BJ (cell line): ENCODE results near the gene FGFR1OP2. TPM values are rescaled to one million over a fixed set of nuclear protein-coding genes. Genes with fewer than 3 reads are reported as not detected.

Experiments used
- CTCF ChIA-PET: fragments of 350-600 bp; formaldehyde crosslinking; extraction: SDS; loops from one replicate; lab custom pipeline; 2021; ENCODE audit warnings: antibody characterized with exemption, inconsistent platforms; lab: Yijun Ruan, JAX
- POLR2A ChIA-PET: fragments of 300-600 bp; sonication (Branson Sonifier 250); formaldehyde crosslinking; extraction: SDS; loops from one replicate; lab custom pipeline; 2021; ENCODE audit warnings: antibody characterized with exemption; lab: Charles Lee
- DNase-seq: peaks from one replicate; pipeline ENCODE4 v3.0.0-alpha.2; 2011; ENCODE audit warnings: low read depth
- H3K27me3 ChIP-seq: 2 replicates; pipeline ENCODE4 v1.6.0; 2011; ENCODE audit warnings: low read length; ENCODE audit not compliant: control insufficient read depth, insufficient read depth
- H3K36me3 ChIP-seq: 2 replicates; pipeline ENCODE4 v1.5.1; 2011; ENCODE audit warnings: low read length; ENCODE audit not compliant: control insufficient read depth, insufficient read depth
- H3K4me3 ChIP-seq: 2 replicates; pipeline ENCODE4 v1.5.1; 2011; ENCODE audit warnings: low read depth, mild to moderate bottlenecking, control low read depth, low read length
- CTCF ChIP-seq: IDR thresholded peaks from 2 replicates; pipeline ENCODE4 v1.5.1; 2011; ENCODE audit warnings: low read depth, mild to moderate bottlenecking, control low read depth, inconsistent platforms, low read length, moderate library complexity; ENCODE audit not compliant: insufficient read depth
- polyA plus RNA-seq: library from polyadenylated mRNA; depleted of rRNA; stranded (reverse); fragments of >200 nt; gene quantifications from 2 replicates; pipeline ENCODE4 v1.2.3, GENCODE V29; 2011

Gene FGFR1OP2
- polyA plus RNA-seq, 1 experiment = 16.1 TPM

- ChIA-PET CTCF (interaction anchor here (2.3 kb wide), 1 partner anchor 21 kb away, joined by 8 read pairs; no protein-coding TSS in a partner anchor), POLR2A (no interaction called here)
- Histone ChIP-seq H3K36me3 (peaks cover 2% of the 10 kb centered on the region; the same call in 1 of the 2 replicates), H3K4me3 (no peak overlapping the region), H3K27me3 (no peaks in the 10 kb centered on the region)
- no peak for DNase-seq
- no peak for TF ChIP-seq CTCF
Measured at GRCh38 chr12:26906024-26906423, 32.2 kb upstream of the FGFR1OP2 start.

GRCh38 chr12:26906704-26907103 lies 31.6 kb upstream of the FGFR1OP2 start:
- H3K27me3 ChIP-seq = no peaks in the 10 kb centered on the region
- no peak for DNase-seq
- ChIA-PET CTCF (no interaction called here), POLR2A (no interaction called here)
- H3K36me3 ChIP-seq = peaks cover 2% of the 10 kb centered on the region; the same call in 1 of the 2 replicates
- no peak for TF ChIP-seq CTCF
- no peak overlapping the region for H3K4me3 ChIP-seq

GRCh38 chr12:26918321-26919215 lies 19.7 kb upstream of the FGFR1OP2 start:
- ChIA-PET POLR2A (no interaction called here), CTCF (interaction anchor here (1.3 to 1.7 kb wide), 6 partner anchors 10 to 95 kb away, joined by 3 to 5 read pairs (median 4); partner anchors contain the start of gene TM7SF3)
- TF ChIP-seq CTCF = peak; percentile 42
- DNase-seq = peak; percentile 14
- Histone ChIP-seq H3K27me3 (no peaks in the 10 kb centered on the region), H3K4me3 (no peak overlapping the region), H3K36me3 (peaks cover 1% of the 10 kb centered on the region; the same call in 1 of the 2 replicates)

GRCh38 chr12:26919216-26919555 lies 19.1 kb upstream of the FGFR1OP2 start:
- CTCF ChIA-PET = interaction anchor here (1.3 to 1.7 kb wide), 6 partner anchors 9 to 95 kb away, joined by 3 to 5 read pairs (median 4); partner anchors contain the start of gene TM7SF3
- DNase-seq = no peak
- Histone ChIP-seq H3K4me3 (no peak overlapping the region), H3K27me3 (no peaks in the 10 kb centered on the region), H3K36me3 (peaks cover 1% of the 10 kb centered on the region; the same call in 1 of the 2 replicates)
- no peak for TF ChIP-seq CTCF
- POLR2A ChIA-PET = no interaction called here

GRCh38 chr12:26921886-26922285 lies 16.4 kb upstream of the FGFR1OP2 start:
- DNase-seq = no peak
- TF ChIP-seq CTCF = no peak
- H3K27me3 ChIP-seq = no peaks in the 10 kb centered on the region
- H3K36me3 ChIP-seq = peaks cover 3% of the 10 kb centered on the region
- ChIA-PET CTCF (interaction anchor here (0.8 to 2.2 kb wide), 3 partner anchors 37 to 93 kb away, joined by 3 to 5 read pairs (median 4); partner anchors contain the start of gene TM7SF3), POLR2A (no interaction called here)
- H3K4me3 ChIP-seq = no peak overlapping the region
